CD4-positive, alpha-beta T cell treated with Interleukin-15 for 4 hours (primary cell): ENCODE measurements around the gene CFAP157.
"Not testable (repeated sequence)": the region's sequence is repeated elsewhere in the genome, so short reads cannot be mapped to it uniquely, and the experiment has no call there.

Experiments
- DNase-seq: peaks from one replicate; pipeline ENCODE4 v3.0.0-alpha.2; 2020; ENCODE audit warnings: low spot score

CFAP157 gene

GRCh38 chr9:127735530-127736185 lies 28.9 kb downstream of the CFAP157 start:
- DNase-seq = no peak

GRCh38 chr9:127738666-127739065 lies 31.9 kb downstream of the CFAP157 start:
- no peak for DNase-seq

GRCh38 chr9:127739614-127740330 lies 33.0 kb downstream of the CFAP157 start:
- no peak for DNase-seq

- no peak for DNase-seq
Observed at GRCh38 chr9:127741831-127742434, 35.1 kb downstream of the CFAP157 start.

GRCh38 chr9:127742435-127743088 lies 35.8 kb downstream of the CFAP157 start:
- no peak for DNase-seq

- no peak for DNase-seq
Observed at GRCh38 chr9:127744398-127745110, 37.8 kb downstream of the CFAP157 start.

GRCh38 chr9:127746959-127747569 lies 40.3 kb downstream of the CFAP157 start:
- peak; percentile 30 for DNase-seq

GRCh38 chr9:127749090-127749787 lies 42.5 kb downstream of the CFAP157 start:
- DNase-seq = no peak

GRCh38 chr9:127751269-127752054 lies 44.7 kb downstream of the CFAP157 start:
- DNase-seq = no peak

GRCh38 chr9:127753148-127753547 lies 46.4 kb downstream of the CFAP157 start:
- no peak for DNase-seq

- DNase-seq = no peak
Observed at GRCh38 chr9:127753622-127754021, 46.8 kb downstream of the CFAP157 start.

GRCh38 chr9:127754099-127755060 lies 47.6 kb downstream of the CFAP157 start:
- no peak for DNase-seq

- no peak for DNase-seq
Observed at GRCh38 chr9:127755061-127756060, 48.6 kb downstream of the CFAP157 start.

GRCh38 chr9:127756233-127756632 lies 49.4 kb downstream of the CFAP157 start:
- no peak for DNase-seq

GRCh38 chr9:127756776-127757175 lies 50.0 kb downstream of the CFAP157 start:
- DNase-seq = not testable (repeated sequence)

GRCh38 chr9:127758843-127759242 lies 52.1 kb downstream of the CFAP157 start:
- DNase-seq = no peak

GRCh38 chr9:127761061-127761460 lies 54.3 kb downstream of the CFAP157 start:
- DNase-seq = no peak

GRCh38 chr9:127761491-127761956 lies 54.7 kb downstream of the CFAP157 start:
- DNase-seq = no peak
